Measurements from ENCODE around the gene PRR13. TPM values are rescaled to one million over a fixed set of nuclear protein-coding genes. Genes with fewer than 3 reads are reported as not detected.

PRR13 gene
- total and polyA plus RNA-seq, 2 experiments from 2014 or later, result 42.9 to 169 TPM

DNA sequence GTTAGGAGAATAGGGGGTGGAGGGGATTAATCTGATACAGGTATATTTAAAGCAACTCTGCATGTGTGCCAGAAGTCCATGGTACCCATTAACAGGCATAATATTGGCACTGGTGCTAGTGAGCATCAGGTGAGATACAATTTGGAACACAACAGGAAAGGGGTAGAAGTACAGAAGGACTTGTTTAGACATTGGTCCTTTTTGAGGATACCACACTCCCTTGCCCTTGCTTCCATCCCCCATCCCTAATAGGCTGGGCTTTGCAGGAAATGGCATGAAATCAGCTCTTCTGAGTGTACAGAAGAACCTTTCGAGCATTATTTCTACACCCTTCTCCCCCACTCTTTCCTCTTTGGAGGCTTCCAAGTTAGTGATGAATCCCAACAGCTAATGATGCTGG lies 26.7 kb downstream of the PRR13 start:
- TF ChIP-seq, protein P1, sequence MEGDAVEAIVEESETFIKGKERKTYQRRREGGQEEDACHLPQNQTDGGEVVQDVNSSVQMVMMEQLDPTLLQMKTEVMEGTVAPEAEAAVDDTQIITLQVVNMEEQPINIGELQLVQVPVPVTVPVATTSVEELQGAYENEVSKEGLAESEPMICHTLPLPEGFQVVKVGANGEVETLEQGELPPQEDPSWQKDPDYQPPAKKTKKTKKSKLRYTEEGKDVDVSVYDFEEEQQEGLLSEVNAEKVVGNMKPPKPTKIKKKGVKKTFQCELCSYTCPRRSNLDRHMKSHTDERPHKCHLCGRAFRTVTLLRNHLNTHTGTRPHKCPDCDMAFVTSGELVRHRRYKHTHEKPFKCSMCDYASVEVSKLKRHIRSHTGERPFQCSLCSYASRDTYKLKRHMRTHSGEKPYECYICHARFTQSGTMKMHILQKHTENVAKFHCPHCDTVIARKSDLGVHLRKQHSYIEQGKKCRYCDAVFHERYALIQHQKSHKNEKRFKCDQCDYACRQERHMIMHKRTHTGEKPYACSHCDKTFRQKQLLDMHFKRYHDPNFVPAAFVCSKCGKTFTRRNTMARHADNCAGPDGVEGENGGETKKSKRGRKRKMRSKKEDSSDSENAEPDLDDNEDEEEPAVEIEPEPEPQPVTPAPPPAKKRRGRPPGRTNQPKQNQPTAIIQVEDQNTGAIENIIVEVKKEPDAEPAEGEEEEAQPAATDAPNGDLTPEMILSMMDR (IDR thresholded peaks at IDR 0.05; ENCODE audit: low read depth, low read length), result no peak
- peaks cover 1% of the 10 kb centered on the region for H3K4me1 ChIP-seq (ENCODE audit: low read depth)
- H3K4me3 ChIP-seq, result no peak overlapping the region
- no peak overlapping the region for H3K27ac ChIP-seq
- H3K36me3 ChIP-seq, result peaks cover 96% of the 10 kb centered on the region
- no peaks in the 10 kb centered on the region for H3K27me3 ChIP-seq
- no peaks in the 10 kb centered on the region for H3K9me3 ChIP-seq (ENCODE audit: low read depth)
- no peak for DNase-seq (ENCODE audit: low read depth in 1 of 2, low spot score in 1 of 2)

DNA sequence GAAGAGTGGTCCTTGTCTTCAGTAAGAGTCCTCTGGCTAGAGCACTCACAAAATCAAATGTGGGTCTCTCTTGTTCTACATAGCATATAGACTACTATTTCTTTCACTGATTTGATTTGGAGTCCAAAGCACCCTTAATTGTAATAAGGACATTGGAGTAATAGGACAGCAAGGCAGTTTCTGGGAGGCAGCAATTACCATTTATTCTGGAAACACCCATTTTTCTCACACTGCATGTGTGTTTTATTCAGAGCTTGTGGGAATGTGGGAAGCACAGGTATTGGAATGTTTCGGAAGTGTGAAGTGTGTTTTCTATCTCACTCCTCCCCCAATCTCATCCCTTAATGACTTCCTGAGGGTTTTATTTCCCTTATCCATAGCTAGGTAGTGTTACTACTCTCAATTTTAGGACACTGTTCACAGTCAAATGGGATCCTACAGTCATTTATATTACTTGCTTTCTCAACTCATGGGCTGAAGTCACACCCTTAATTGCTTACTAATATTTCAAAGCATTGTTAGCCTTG lies 30.6 kb downstream of the PRR13 start:
- Histone ChIP-seq H3K4me3 (no peak overlapping the region), H3K36me3 (peaks cover 96% of the 10 kb centered on the region), H3K9me3 (ENCODE audit: low read depth) (no peaks in the 10 kb centered on the region), H3K27ac (peak overlapping the region; percentile 41), H3K4me1 (ENCODE audit: low read depth) (no peaks in the 10 kb centered on the region), H3K27me3 (no peaks in the 10 kb centered on the region)
- no peak for DNase-seq (ENCODE audit: low read depth in 1 of 2, low spot score in 1 of 2)
- TF ChIP-seq, protein P1 (IDR thresholded peaks at IDR 0.05; ENCODE audit: low read depth, low read length), result no peak

DNA sequence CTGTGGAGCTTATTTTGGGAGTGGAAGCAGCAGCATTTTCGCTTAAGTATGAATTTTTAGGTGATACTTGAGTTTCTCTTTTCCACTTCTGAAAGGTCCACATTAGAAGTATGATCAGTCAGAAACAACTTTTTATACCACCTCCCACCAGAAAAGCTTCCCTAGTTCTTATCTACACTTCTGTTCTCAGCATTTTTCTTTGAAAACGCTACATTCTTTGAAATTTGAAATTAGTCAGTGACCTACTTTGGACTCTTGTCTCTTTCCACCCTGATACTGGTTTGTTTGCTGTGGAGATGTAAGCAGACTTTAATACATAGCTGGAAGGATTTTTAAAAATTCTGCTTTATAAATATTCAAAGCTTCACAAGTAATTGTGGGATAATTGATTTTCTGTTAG lies 32.5 kb downstream of the PRR13 start:
- H3K27me3 ChIP-seq, result no peaks in the 10 kb centered on the region
- TF ChIP-seq, protein P1 (IDR thresholded peaks at IDR 0.05; ENCODE audit: low read depth, low read length), result no peak
- no peaks in the 10 kb centered on the region for H3K9me3 ChIP-seq (ENCODE audit: low read depth)
- H3K4me1 ChIP-seq (ENCODE audit: low read depth), result no peaks in the 10 kb centered on the region
- H3K4me3 ChIP-seq, result no peak overlapping the region
- H3K36me3 ChIP-seq, result peaks cover 93% of the 10 kb centered on the region
- H3K27ac ChIP-seq, result peak overlapping the region; percentile 66
- DNase-seq (ENCODE audit: low read depth in 1 of 2, low spot score in 1 of 2), result no peak

DNA sequence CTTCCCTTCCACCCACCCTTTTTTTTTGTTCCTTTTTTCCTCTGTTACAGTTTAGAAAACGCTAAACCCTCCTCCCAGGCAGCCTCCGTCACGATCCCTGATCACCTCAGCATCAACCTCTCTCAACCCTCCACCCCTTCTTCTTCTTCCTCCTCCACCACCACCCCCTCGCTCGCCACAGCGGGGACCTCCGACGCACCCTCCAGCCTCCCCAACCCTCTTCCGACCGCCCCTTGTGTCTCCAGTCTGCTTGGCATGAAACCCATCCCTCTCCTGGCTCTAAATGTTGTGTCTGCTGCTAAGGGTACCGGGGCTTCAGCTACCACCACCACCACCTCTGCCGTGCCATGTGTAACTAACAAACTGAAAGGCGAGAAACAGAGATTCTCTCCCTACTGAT lies 33.3 kb downstream of the PRR13 start:
- TF ChIP-seq, protein P1 (IDR thresholded peaks at IDR 0.05; ENCODE audit: low read depth, low read length), result no peak
- DNase-seq (ENCODE audit: low read depth in 1 of 2, low spot score in 1 of 2), result no peak
- H3K4me3 ChIP-seq, result no peak overlapping the region
- H3K4me1 ChIP-seq (ENCODE audit: low read depth), result no peaks in the 10 kb centered on the region
- H3K27ac ChIP-seq, result peak overlapping the region; percentile 66
- H3K9me3 ChIP-seq (ENCODE audit: low read depth), result no peaks in the 10 kb centered on the region
- H3K36me3 ChIP-seq, result peaks cover 92% of the 10 kb centered on the region
- no peaks in the 10 kb centered on the region for H3K27me3 ChIP-seq

DNA sequence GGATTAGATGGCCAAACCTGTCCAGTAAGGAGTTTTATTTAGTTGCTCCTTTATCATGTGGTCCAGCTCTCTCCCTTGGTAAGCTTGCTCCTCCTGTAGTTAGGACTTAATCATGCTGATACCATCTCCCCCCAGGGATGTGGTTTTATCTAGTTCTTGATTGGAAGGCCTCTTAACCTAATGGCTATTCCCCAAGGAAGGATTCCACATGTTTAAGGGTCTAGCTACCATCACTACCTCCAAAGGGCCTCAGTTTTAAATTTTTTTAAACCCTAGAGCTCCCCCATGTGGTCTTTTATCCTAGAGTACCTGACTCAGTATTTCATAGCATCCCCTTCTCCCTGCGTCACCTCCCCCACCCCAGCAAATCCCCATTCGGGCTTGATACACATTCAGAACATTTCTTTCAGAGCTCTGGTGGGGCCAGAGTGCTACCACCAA lies 35.3 kb downstream of the PRR13 start:
- DNase-seq (ENCODE audit: low read depth in 1 of 2, low spot score in 1 of 2), result peak; percentile 48 to 49
- H3K4me1 ChIP-seq (ENCODE audit: low read depth), result no peaks in the 10 kb centered on the region
- no peaks in the 10 kb centered on the region for H3K27me3 ChIP-seq
- peak overlapping the region; percentile 63 for H3K27ac ChIP-seq
- TF ChIP-seq, protein P1 (IDR thresholded peaks at IDR 0.05; ENCODE audit: low read depth, low read length), result peak; percentile 41
- no peaks in the 10 kb centered on the region for H3K9me3 ChIP-seq (ENCODE audit: low read depth)
- no peak overlapping the region for H3K4me3 ChIP-seq
- peaks cover 89% of the 10 kb centered on the region for H3K36me3 ChIP-seq

Data from cardiac muscle cell (in vitro differentiated cells and primary cell).